HEK293T (cell line): ENCODE measurements around the gene RITA1.

Experiments used
- ARNT ChIP-seq: fragments of 450-650 bp; IDR thresholded peaks from 2 replicates; pipeline ENCODE4 v1.6.1; 2017; ENCODE audit warnings: mild to moderate bottlenecking
- BHLHE40 ChIP-seq: fragments of 450-650 bp; IDR thresholded peaks from 2 replicates; pipeline ENCODE4 v1.6.1; 2016; ENCODE audit warnings: mild to moderate bottlenecking, moderate library complexity, borderline replicate concordance
- ELF4 ChIP-seq: fragments of 450-650 bp; IDR thresholded peaks from 2 replicates; pipeline ENCODE4 v1.6.1; 2017; ENCODE audit warnings: antibody characterized with exemption
- FOXK2 ChIP-seq: fragments of 450-650 bp; IDR thresholded peaks from 2 replicates; pipeline ENCODE4 v1.6.1; 2016; ENCODE audit warnings: mild to moderate bottlenecking
- FOXM1 ChIP-seq: fragments of 450-650 bp; IDR thresholded peaks from 2 replicates; pipeline ENCODE4 v1.6.1; 2017; ENCODE audit warnings: mild to moderate bottlenecking, borderline replicate concordance
- HDGF ChIP-seq: fragments of 450-650 bp; IDR thresholded peaks from 2 replicates; pipeline ENCODE4 v1.6.1; 2017; ENCODE audit warnings: antibody characterized with exemption, borderline replicate concordance
- PKNOX1 ChIP-seq: fragments of 450-650 bp; IDR thresholded peaks from 2 replicates; pipeline ENCODE4 v1.6.1; 2016
- SP1 ChIP-seq: fragments of 450-650 bp; IDR thresholded peaks from 2 replicates; pipeline ENCODE4 v1.6.1; 2017
- SUZ12 ChIP-seq: fragments of 450-650 bp; IDR thresholded peaks from 2 replicates; pipeline ENCODE4 v1.6.1; 2016; ENCODE audit warnings: mild to moderate bottlenecking
- ZNF384 ChIP-seq: fragments of 450-650 bp; IDR thresholded peaks from 2 replicates; pipeline ENCODE4 v1.6.1; 2016

- TF ChIP-seq SP1 (no peak), BHLHE40 (no peak), ELF4 (no peak), FOXK2 (no peak), SUZ12 (no peak), PKNOX1 (no peak), HDGF (no peak), FOXM1 (no peak), ARNT (no peak), ZNF384 (no peak)
Observed at GRCh38 chr12:113230315-113231234, 45.1 kb downstream of the RITA1 start.
